A673 (cell line): ENCODE results near the gene CRB2.

Experiments used
- CTCF ChIP-seq: fragments of 300-800, 200-600 bp; sonication (generic); conservative IDR thresholded peaks from 2 replicates; pipeline ENCODE4 v1.5.1; 2017; ENCODE audit warnings: low read depth, mild to moderate bottlenecking, antibody characterized with exemption, low read length, moderate library complexity, mixed read lengths
- EZH2 ChIP-seq: fragments of 200-600 bp; sonication (generic); IDR thresholded peaks from 2 replicates; pipeline ENCODE4 v1.6.1; 2017; ENCODE audit warnings: borderline replicate concordance, low read depth, mild to moderate bottlenecking, mixed read lengths, antibody characterized with exemption, low read length; ENCODE audit not compliant: poor library complexity, severe bottlenecking

DNA sequence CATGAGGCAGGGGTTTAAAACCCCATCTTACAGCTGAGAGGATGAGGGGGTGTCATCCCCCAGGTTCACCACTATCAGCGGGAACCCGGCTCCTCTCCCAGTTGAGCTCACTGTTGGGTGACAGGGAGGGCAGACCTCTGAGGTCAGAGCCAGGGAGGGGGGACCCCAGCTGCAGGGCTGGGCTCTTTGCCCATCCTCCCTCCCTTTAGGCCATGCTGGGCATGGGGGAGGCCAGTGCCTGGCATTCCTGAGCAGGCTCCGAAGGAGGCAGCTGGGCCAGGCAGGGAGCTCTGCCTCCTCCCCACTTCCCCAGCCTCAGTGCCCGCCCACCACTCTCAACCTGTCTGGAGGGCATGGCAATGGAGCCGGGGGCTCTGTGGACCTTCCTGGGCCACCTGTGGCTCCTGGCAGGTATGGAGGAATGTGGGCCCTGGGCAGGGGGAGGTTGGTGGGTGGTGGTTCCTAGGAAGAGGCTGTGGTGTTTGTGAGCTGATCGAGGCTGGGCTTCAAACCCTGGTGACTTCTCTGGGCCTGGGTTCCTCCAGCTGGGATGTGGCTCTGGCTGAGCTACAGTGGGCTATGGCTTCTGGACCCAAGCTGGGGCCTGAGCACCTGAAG, 12.6 kb downstream of the CRB2 start:
- TF ChIP-seq CTCF = no peak
- no peak for TF ChIP-seq EZH2
